Thoracic aorta (tissue), 2 donors: ENCODE results near the gene FER. TPM values are rescaled to one million over a fixed set of nuclear protein-coding genes. Genes with fewer than 3 reads are reported as not detected.

ENCODE experiments used
- ATAC-seq: fragments of 150-250 bp; one replicate; pipeline ENCODE4 v1.8.0; 2017; ENCODE audit warnings: low read depth; ENCODE audit not compliant: insufficient number of reproducible peaks, low FRiP score
- DNase-seq: peaks from one replicate; pipeline ENCODE4 v3.0.0-alpha.2; 2020; ENCODE audit warnings: low spot score
- H3K27ac ChIP-seq, 2 donors: fragments of 200-600 bp; sonication (generic); 1 replicate in 1 of 2; 2 replicates in 1 of 2; pipeline ENCODE4 v1.5.1; 2016; ENCODE audit warnings: mild to moderate bottlenecking in 2 of 2, moderate library complexity in 2 of 2
- H3K27me3 ChIP-seq: fragments of 200-600 bp; sonication (generic); replicated peaks from 2 replicates; pipeline ENCODE4 v1.6.0; 2016; ENCODE audit warnings: mild to moderate bottlenecking; ENCODE audit not compliant: insufficient read depth
- H3K36me3 ChIP-seq: fragments of 200-600 bp; sonication (generic); one replicate; pipeline ENCODE4 v1.5.1; 2016
- H3K4me1 ChIP-seq, 2 donors: fragments of 200-600 bp; sonication (generic); 1 replicate in 1 of 2; 2 replicates in 1 of 2; pipeline versions ENCODE4 v1.5.1 to v1.6.0; 2016; ENCODE audit warnings: low read depth in 2 of 2, mild to moderate bottlenecking in 1 of 2; ENCODE audit not compliant: control insufficient read depth in 1 of 2
- H3K4me3 ChIP-seq: fragments of 200-600 bp; sonication (generic); 2 replicates; pipeline ENCODE4 v1.5.1; 2016; ENCODE audit warnings: mild to moderate bottlenecking
- H3K9me3 ChIP-seq: fragments of 200-600 bp; sonication (generic); 2 replicates; pipeline ENCODE4 v1.5.1; 2016
- total RNA-seq, 2 donors: library from RNA; depleted of rRNA; stranded (reverse); fragments of >200 nt; gene quantifications; one replicate each; pipeline versions ENCODE4 v1.1.0 to v1.2.3, GENCODE V29; 2016
- TF ChIP-seq, protein P1 (sequence below): fragments of 200-600 bp; sonication (generic); IDR thresholded peaks from one replicate; pipeline ENCODE4 v1.5.1; 2019; ENCODE audit warnings: antibody characterized with exemption

Gene FER
- total RNA-seq, 2 donors from 2014 or later, result 15.6 to 38.1 TPM

- Histone ChIP-seq H3K4me1 (no peaks in the 10 kb centered on the region), H3K27me3 (no peaks in the 10 kb centered on the region), H3K27ac (no peak overlapping the region), H3K9me3 (peaks cover 7% of the 10 kb centered on the region), H3K36me3 (no peaks in the 10 kb centered on the region), H3K4me3 (no peak overlapping the region)
- TF ChIP-seq, protein P1, sequence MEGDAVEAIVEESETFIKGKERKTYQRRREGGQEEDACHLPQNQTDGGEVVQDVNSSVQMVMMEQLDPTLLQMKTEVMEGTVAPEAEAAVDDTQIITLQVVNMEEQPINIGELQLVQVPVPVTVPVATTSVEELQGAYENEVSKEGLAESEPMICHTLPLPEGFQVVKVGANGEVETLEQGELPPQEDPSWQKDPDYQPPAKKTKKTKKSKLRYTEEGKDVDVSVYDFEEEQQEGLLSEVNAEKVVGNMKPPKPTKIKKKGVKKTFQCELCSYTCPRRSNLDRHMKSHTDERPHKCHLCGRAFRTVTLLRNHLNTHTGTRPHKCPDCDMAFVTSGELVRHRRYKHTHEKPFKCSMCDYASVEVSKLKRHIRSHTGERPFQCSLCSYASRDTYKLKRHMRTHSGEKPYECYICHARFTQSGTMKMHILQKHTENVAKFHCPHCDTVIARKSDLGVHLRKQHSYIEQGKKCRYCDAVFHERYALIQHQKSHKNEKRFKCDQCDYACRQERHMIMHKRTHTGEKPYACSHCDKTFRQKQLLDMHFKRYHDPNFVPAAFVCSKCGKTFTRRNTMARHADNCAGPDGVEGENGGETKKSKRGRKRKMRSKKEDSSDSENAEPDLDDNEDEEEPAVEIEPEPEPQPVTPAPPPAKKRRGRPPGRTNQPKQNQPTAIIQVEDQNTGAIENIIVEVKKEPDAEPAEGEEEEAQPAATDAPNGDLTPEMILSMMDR, result no peak
- DNase-seq (no peak), ATAC-seq (no peak)
Observed at GRCh38 chr5:109242518-109242917, 494.8 kb downstream of the FER start.

- Histone ChIP-seq H3K27me3 (no peaks in the 10 kb centered on the region), H3K4me3 (no peak overlapping the region), H3K27ac (no peak overlapping the region), H3K9me3 (peaks cover 7% of the 10 kb centered on the region), H3K4me1 (no peaks in the 10 kb centered on the region), H3K36me3 (no peaks in the 10 kb centered on the region)
- ATAC-seq (no peak), DNase-seq (no peak)
- TF ChIP-seq, protein P1, result no peak
Observed at GRCh38 chr5:109246395-109246794, 498.7 kb downstream of the FER start.
